Measurements from ENCODE around the gene TMEM131L.
"Not testable (repeated sequence)": the region's sequence is repeated elsewhere in the genome, so short reads cannot be mapped to it uniquely, and the experiment has no call there.

The TMEM131L gene

GRCh38 chr4:153449338-153449737 lies 16.8 kb upstream of the TMEM131L start:
- DNase-seq (ENCODE audit: low read depth, low spot score), result no peak

GRCh38 chr4:153450544-153450917 lies 15.6 kb upstream of the TMEM131L start:
- no peak for DNase-seq (ENCODE audit: low read depth, low spot score)

- DNase-seq (ENCODE audit: low read depth, low spot score), result not testable (repeated sequence)
These were observed 15.0 kb upstream of the TMEM131L start for GRCh38 chr4:153451145-153451544.

DNA sequence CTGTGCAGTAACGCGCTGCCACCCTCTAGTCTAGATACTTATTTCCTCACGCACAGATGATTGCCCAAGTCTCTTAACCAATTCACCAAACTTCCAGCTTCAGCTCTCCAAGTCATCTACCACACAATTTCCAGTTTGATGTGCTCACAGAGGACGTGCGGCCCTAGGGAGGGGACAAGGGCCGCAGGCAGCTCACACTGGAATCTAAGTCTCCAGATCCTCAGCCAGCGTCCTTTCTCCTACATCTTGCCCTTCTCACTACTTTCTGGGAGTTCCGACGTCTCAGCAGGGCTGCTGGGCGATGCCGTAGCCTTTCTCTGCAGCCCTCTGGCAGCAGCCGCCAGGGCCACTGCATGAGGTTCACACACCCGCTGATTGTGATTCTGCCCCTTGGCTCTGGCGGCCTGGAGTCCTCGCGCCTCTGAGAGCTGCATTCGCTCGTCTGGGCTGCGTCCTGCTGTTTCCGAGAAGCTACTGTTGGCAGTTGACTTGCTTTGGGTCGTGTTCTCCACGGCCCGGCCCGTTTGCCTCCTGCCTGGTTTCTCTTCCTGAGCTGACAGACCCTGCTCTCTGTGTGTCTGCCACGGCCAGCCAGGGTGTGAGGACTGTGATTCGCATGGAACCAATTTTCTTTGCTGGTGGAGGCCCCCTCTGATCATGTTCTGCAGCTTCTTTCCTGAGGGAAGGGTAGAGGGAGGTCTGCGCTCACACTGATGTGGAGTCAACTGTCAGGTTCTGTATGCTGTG lies 14.1 kb upstream of the TMEM131L start:
- no peak for DNase-seq (ENCODE audit: low read depth, low spot score)

GRCh38 chr4:153452658-153453378 lies 13.3 kb upstream of the TMEM131L start:
- no peak for DNase-seq (ENCODE audit: low read depth, low spot score)

DNA sequence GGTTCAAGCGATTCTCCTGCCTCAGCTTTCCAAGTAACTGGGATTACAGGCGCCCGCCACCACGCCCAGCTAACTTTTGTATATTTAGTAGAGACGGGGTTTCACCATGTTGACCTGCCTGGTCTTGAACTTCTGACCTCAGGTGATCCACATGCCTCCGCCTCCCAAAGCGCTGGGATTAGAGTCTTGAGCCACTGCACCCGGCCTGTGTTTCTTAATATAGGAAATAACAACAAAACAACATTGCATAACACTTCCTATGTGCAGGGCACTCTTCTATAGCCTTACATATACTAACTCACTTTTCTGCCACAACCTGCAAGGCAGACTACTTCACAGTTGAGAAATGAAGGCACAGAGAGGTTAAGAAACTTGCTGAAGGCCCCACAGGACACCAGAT lies 12.8 kb upstream of the TMEM131L start:
- DNase-seq (ENCODE audit: low read depth, low spot score), result no peak

DNA sequence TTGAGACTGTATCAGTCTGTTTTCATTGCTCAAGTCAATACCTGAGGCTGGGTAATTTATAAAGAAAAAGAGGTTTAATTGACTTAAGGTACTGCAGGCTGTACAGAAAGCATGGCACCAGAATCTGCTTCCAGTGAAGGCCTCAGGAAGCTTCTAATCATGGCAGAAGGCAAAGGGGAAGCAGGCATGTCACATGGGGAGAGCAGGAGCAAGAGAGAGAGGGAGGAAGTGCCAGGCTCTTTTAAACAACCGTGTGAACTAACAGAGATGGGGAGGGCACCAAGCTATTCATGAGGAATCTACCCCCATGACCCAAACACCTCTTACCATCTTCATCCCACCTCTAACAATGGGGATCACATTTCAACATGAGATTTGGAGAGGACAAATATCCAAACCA lies 7.2 kb upstream of the TMEM131L start:
- DNase-seq (ENCODE audit: low read depth, low spot score), result no peak

DNA sequence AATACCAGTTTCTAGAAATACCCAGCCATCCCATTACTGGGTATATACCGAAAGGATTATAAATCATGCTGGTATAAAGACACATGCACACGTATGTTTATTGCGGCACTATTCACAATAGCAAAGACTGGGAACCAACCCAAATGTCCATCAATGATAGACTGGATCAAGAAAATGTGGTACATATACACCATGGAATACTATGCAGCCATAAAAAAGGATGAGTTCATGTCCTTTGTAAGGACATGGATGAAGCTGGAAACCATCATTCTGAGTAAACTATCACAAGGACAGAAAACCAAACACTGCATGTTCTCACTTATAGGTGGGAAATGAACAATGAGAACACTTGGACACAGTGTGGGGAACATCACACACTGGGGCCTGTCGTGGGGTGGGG lies 4.6 kb upstream of the TMEM131L start:
- DNase-seq (ENCODE audit: low read depth, low spot score), result not testable (repeated sequence)

GRCh38 chr4:153464068-153464467 lies 2.1 kb upstream of the TMEM131L start:
- DNase-seq (ENCODE audit: low read depth, low spot score), result no peak

DNA sequence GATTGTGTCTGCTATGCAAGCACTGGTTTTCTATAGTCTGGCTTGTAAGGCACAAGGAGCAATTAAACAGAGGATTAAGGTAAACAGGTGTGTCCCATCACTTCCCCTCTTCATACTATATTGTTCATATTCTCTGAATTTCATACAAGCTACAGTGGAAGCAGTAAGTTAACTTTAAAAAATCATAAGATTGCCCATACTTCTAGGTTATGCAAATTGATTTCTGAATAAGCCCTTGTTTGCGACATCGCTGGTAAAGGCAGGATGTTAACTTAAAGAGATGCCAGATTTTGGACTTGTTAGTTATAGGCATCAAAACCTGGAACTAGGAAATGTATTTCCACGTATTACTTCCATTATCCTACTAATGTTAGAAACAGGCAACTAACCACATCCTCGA lies 1.0 kb upstream of the TMEM131L start:
- no peak for DNase-seq (ENCODE audit: low read depth, low spot score)

DNA sequence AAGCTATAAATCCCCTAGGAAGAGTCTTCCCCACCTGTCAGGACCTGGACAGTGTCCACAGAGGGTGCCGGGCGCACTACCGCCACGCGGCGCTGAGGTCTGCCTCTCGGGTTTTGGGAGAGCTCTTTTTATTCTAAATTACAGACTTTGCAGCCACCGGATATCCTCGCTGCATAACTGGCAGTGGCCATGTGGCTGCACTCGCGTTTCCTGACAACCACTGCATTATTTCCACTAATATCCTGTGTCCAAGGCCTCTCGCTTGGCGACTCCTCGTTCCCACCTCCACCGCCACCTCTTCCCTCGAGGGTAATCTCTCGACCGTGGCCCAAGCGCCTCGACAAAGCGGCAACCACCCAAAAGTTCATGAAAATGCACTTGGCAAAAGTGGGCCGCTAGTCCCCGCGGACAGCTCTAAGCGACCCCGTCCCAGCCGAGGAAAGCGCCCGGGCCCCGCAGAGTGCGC lies 512 bp upstream of the TMEM131L start:
- DNase-seq (ENCODE audit: low read depth, low spot score), result no peak

GRCh38 chr4:153466949-153467896 lies 1.1 kb downstream of the TMEM131L start:
- no peak for DNase-seq (ENCODE audit: low read depth, low spot score)

DNA sequence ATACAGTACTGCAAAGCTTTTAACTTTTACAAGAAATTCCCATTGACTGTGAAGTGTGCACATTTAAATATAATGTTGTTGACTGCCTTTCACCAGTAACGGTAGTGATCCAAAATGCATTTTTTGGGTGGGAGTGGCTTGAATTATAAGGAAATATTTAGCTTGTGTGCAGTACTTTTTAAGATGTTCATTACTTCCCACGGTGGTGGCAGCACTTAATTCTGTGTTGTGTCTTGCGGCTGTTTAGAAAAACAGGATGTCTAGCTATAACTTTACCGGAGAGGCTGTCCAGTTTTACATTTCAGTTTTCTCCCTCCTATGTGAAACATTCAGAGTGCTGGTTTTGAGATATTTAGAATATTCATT lies 1.7 kb downstream of the TMEM131L start:
- no peak for DNase-seq (ENCODE audit: low read depth, low spot score)

DNA sequence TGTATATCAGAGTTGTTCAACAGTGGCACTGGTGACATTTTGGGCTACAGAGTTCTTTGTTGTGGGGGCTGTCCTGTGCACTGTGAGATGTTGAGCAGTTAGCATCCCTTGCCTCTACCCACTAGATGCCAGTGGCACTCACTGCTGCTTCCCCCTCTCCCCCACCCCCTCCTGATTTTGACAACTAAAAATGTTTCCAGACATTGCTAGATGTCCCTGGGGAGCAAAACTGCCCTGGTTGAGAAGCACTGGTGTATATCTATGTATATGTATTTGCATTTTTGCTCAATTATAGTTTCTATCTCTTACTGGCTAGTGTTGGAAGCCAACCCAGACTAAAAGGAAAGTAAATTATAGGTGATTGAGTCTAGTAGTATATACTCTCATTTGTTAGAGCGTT lies 2.4 kb downstream of the TMEM131L start:
- DNase-seq (ENCODE audit: low read depth, low spot score), result no peak

DNA sequence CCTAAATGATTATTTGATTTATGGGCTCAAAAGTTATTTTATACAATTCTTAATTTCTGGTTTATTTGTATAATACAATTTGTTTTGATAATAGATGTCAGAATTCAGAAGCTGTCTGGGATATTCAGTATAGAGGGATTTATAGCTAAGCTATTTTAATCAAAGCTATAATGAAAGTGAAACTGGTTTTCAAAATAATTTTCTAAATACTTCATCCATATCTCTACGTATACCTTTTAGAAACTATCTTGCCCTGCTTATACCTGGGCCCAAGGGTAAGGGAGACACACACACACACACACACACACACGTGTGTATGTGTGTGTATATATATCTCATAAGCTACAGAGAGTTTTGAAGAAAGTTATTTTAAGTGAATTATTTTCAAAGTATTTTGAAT lies 2.9 kb downstream of the TMEM131L start:
- no peak for DNase-seq (ENCODE audit: low read depth, low spot score)

DNA sequence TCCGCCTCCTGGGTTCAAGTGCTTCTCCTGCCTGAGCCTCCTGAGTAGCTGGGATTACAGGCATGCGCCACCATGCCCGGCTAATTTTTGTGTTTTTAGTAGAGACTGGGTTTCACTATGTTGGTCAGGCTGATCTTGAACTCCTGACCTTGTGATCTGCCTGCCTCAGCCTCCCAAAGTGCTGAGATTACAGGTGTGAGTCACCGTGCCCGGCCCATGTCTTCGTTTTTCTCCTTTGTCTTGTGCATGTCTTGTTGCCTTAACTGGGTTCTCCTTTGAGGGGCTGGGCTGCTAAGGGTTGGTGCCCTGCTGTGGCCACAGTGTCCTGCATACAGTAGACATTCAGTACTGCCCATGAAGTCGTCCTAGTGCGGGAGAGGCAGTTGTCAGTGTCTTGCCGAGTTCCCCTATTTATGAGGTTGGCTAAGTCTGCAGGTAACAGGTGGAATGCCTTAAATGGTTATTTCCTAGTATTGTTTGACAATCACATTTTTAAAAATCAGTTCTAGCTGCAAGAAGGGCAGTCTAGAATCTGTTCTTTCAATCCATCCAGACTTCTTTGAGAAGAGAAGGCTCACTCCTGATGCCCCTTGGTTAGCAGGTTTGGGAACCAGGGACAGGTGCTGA lies 5.0 kb downstream of the TMEM131L start:
- not testable (repeated sequence) for DNase-seq (ENCODE audit: low read depth, low spot score)

GRCh38 chr4:153471698-153472093 lies 5.5 kb downstream of the TMEM131L start:
- no peak for DNase-seq (ENCODE audit: low read depth, low spot score)

- DNase-seq (ENCODE audit: low read depth, low spot score), result no peak
These were observed 6.2 kb downstream of the TMEM131L start for GRCh38 chr4:153472122-153473037.

DNA sequence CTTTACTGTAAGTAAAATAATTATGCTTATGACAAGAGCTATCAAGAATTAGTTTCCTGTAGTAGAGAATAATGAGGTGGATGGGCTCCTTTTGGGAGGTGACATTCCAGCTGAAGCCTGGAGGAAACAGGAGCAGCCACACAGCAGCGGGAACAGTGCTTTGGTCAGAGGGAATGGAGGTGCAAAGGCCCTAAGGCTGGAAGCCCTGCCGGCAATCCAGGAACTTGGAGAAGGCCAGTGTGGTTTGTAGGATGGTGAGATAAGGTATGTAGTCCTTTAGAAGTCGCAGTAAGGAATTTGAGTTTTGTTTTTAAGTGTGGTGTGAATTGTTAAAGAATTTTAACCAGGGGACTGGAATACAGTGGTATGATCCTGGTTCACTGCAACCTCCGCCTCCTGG lies 8.1 kb downstream of the TMEM131L start:
- no peak for DNase-seq (ENCODE audit: low read depth, low spot score)

DNA sequence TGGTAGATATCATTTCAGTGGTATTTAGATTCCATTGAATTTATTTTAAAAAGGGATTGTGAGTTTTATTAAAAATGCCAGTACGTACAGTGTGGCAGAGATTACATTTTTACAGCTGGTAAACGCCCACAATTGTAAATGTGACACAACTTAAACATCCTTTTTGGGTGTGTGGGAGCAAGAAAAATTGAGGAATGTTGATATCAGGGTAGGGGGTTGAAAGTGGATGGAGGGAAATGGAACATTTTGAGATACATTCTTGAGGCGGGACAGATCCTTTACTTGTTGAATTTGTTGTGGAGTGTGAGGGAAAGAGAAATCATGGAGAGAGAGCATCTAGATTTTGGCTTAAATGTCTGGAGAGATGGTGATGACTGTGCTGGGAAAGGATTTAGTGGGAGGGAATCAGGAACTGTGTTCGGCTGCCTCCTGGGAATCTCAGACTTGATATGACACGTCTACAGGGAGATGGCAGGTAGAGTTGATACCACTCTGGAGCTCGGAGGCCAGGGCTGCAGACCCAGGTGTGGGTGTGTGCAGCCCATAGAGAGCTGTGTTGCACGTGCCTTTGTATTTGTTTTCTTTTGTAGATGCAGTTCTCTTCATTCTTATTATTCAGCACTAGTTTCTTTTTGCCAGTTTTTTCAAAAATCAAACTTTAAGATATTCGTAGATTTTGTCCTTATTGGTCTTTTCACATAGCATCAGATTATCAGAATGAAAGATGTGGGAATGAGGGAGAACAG lies 10.8 kb downstream of the TMEM131L start:
- DNase-seq (ENCODE audit: low read depth, low spot score), result no peak

All from activated CD4-positive, CD25-positive, alpha-beta regulatory T cell treated with anti-CD3 and anti-CD28 coated beads, Interleukin-2, amount 50 U/mL, for 16 hours (primary cell).